Measurements from ENCODE around the gene CHAC1. TPM values are rescaled to one million over a fixed set of nuclear protein-coding genes. Genes with fewer than 3 reads are reported as not detected.

Gene CHAC1
- total RNA-seq: 0.58 TPM

- ATAC-seq: peak; percentile 95
- intact Hi-C loops (cut with DNase I): no loop called here
Observed at GRCh38 chr15:40952901-40953712, at the start of gene CHAC1. CHAC1 (plus strand) TSS chr15:40953471; CDS start chr15:40953584, 113 bp downstream.

GRCh38 chr15:40904552-40905201 lies 48.6 kb upstream of the CHAC1 start:
- no peak for ATAC-seq

More at GRCh38 chr15:40952901-40953712, at the start of gene CHAC1:
- peak; percentile 94 for DNase-seq (ENCODE audit: low spot score)

GRCh38 chr15:40906091-40906990 lies 46.9 kb upstream of the CHAC1 start:
- intact Hi-C loops (cut with DNase I): loop anchor here (10.0 kb wide), 1 partner anchor 278 kb away; no protein-coding TSS in a partner anchor
- peak; percentile 86 for ATAC-seq
- peak; percentile 89 for DNase-seq (ENCODE audit: low spot score)

More at GRCh38 chr15:40904552-40905201, 48.6 kb upstream of the CHAC1 start:
- DNase-seq (ENCODE audit: low spot score): no peak
- intact Hi-C loops (cut with DNase I): loop anchor here (5.0 to 10.0 kb wide), 2 partner anchors 118 to 280 kb away; no protein-coding TSS in a partner anchor

GRCh38 chr15:40906991-40907802 lies 46.1 kb upstream of the CHAC1 start:
- DNase-seq (ENCODE audit: low spot score) (no peak), ATAC-seq (peak; percentile 40)
- intact Hi-C loops (cut with DNase I): loop anchor here (10.0 kb wide), 1 partner anchor 278 kb away; no protein-coding TSS in a partner anchor

GRCh38 chr15:40908095-40908494 lies 45.2 kb upstream of the CHAC1 start:
- no peak for ATAC-seq
- no peak for DNase-seq (ENCODE audit: low spot score)

GRCh38 chr15:40909662-40910630 lies 43.3 kb upstream of the CHAC1 start:
- intact Hi-C loops (cut with DNase I): loop anchor here (10.0 kb wide), 1 partner anchor 275 kb away; no protein-coding TSS in a partner anchor
- no peak for DNase-seq (ENCODE audit: low spot score)

More at GRCh38 chr15:40908095-40908494, 45.2 kb upstream of the CHAC1 start:
- intact Hi-C loops (cut with DNase I): loop anchor here (10.0 kb wide), 1 partner anchor 277 kb away; no protein-coding TSS in a partner anchor

GRCh38 chr15:40911141-40911540 lies 42.1 kb upstream of the CHAC1 start:
- ATAC-seq (no peak), DNase-seq (ENCODE audit: low spot score) (no peak)
- intact Hi-C loops (cut with DNase I): no loop called here

More at GRCh38 chr15:40909662-40910630, 43.3 kb upstream of the CHAC1 start:
- no peak for ATAC-seq

- DNase-seq (ENCODE audit: low spot score) (no peak), ATAC-seq (no peak)
- intact Hi-C loops (cut with DNase I): no loop called here
Observed at GRCh38 chr15:40911693-40912092, 41.6 kb upstream of the CHAC1 start.

- no peak for ATAC-seq
Observed at GRCh38 chr15:40912478-40912877, 40.8 kb upstream of the CHAC1 start.

GRCh38 chr15:40914013-40914412 lies 39.3 kb upstream of the CHAC1 start:
- no peak for DNase-seq (ENCODE audit: low spot score)
- ATAC-seq: no peak
- intact Hi-C loops (cut with DNase I): no loop called here

More at GRCh38 chr15:40912478-40912877, 40.8 kb upstream of the CHAC1 start:
- intact Hi-C loops (cut with DNase I): no loop called here
- no peak for DNase-seq (ENCODE audit: low spot score)

GRCh38 chr15:40914486-40914885 lies 38.8 kb upstream of the CHAC1 start:
- intact Hi-C loops (cut with DNase I): no loop called here
- DNase-seq (ENCODE audit: low spot score) (no peak), ATAC-seq (no peak)

- ATAC-seq (no peak), DNase-seq (ENCODE audit: low spot score) (no peak)
- intact Hi-C loops (cut with DNase I): no loop called here
Observed at GRCh38 chr15:40915116-40915661, 38.1 kb upstream of the CHAC1 start.

GRCh38 chr15:40915679-40916078 lies 37.6 kb upstream of the CHAC1 start:
- DNase-seq (ENCODE audit: low spot score): no peak
- intact Hi-C loops (cut with DNase I): no loop called here
- no peak for ATAC-seq

GRCh38 chr15:40917585-40917984 lies 35.7 kb upstream of the CHAC1 start:
- intact Hi-C loops (cut with DNase I): no loop called here
- DNase-seq (ENCODE audit: low spot score) (no peak), ATAC-seq (no peak)

- intact Hi-C loops (cut with DNase I): no loop called here
- no peak for ATAC-seq
- DNase-seq (ENCODE audit: low spot score): no peak
Observed at GRCh38 chr15:40918146-40918798, 35.0 kb upstream of the CHAC1 start.

- intact Hi-C loops (cut with DNase I): no loop called here
- DNase-seq (ENCODE audit: low spot score): no peak
- ATAC-seq: peak; percentile 19
Observed at GRCh38 chr15:40918799-40919392, 34.4 kb upstream of the CHAC1 start.

All from sciatic nerve (tissue), 2 donors.